ENCODE results near the gene FMN1.

FMN1 gene

DNA sequence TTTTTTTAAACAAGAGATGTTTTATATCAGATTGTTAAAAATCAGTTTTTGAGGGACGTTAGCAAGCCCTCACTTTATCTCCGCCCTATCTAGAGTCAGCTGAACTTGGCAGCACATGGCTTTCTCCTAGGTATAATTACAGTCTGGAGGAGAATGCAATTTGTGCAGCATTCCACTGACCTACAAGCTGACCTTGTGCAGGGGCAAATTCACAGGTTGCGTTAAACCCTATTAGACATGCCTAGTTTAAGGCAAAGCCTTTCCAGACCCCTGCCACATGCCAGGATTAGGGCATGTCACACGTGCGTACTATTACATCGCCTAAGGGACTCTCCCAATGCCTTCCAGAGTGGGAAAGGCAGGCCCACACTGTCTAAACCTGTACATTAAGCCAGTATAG lies 252.7 kb downstream of the FMN1 start:
- TF ChIP-seq, protein P1, sequence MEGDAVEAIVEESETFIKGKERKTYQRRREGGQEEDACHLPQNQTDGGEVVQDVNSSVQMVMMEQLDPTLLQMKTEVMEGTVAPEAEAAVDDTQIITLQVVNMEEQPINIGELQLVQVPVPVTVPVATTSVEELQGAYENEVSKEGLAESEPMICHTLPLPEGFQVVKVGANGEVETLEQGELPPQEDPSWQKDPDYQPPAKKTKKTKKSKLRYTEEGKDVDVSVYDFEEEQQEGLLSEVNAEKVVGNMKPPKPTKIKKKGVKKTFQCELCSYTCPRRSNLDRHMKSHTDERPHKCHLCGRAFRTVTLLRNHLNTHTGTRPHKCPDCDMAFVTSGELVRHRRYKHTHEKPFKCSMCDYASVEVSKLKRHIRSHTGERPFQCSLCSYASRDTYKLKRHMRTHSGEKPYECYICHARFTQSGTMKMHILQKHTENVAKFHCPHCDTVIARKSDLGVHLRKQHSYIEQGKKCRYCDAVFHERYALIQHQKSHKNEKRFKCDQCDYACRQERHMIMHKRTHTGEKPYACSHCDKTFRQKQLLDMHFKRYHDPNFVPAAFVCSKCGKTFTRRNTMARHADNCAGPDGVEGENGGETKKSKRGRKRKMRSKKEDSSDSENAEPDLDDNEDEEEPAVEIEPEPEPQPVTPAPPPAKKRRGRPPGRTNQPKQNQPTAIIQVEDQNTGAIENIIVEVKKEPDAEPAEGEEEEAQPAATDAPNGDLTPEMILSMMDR (IDR thresholded peaks at IDR 0.05), result no peak

DNA sequence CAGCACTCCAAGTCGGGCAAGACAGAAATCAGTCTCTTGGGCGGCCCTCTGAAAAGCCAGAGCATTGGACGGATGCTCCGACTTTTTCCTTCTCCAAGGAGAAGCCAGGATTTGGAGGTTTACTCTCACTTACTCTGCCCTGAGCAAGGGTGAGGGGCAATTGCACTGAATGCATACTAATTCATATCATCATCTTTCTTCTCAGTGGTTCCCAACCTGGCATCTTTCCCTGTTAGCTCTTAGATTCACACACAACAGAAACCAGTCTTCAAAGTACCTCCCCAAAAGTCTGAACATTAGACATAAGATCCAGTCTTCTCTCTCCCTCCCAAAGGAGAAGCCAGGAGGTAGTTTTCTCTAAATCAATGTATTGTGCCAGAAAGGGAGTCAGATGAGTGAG lies 257.5 kb downstream of the FMN1 start:
- TF ChIP-seq, protein P1 (IDR thresholded peaks at IDR 0.05), result no peak

DNA sequence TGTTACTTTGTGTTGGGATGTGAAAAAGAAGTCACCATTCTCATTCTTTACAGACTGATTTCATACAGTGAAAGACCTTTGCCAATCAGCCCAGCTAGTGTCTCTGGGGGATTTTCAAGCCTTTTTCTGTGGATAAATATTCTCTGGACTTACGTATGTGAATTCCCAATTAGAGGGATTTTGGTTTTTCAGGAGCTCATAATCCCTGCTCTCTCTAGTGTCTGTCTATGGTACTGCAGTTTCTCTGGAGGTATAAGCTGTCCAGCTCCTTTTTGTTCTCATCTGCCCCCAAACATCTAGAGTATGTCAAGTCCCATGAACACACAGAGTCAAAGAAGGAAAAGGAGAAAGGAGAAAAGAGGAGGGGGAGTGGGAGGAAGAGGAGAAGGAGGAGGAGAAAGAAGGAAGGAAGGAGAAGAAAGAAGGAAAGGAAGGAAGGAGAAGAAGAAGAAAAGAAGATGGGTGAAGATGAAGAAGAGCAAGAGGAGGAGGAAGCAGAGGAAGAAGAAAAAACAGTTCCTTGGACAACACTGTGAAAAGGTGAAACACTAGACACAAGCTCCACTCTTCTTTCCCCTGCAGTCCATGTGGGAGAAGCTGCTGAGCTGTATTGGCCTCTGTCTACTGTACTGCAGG lies 258.1 kb downstream of the FMN1 start:
- TF ChIP-seq, protein P1 (IDR thresholded peaks at IDR 0.05), result peak; percentile 78

DNA sequence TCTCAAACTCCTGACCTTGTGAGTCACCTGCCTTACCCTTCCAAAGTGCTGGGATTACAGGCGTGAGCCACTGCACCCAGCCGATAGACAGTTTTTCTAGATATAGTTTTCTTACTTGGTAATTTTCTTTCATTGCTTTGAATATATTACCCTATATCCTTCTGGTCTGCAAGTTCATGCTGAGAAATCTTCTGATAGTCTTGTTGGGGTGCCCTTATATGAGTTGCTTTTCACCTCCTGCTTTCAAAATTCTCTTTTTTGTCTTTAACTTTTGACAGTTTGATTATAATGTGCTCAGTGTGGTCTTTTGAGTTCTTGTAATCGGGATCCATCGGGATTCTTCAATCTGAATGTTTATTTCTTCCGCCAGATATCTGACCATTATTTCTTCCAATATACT lies 259.4 kb downstream of the FMN1 start:
- TF ChIP-seq, protein P1 (IDR thresholded peaks at IDR 0.05), result no peak

DNA sequence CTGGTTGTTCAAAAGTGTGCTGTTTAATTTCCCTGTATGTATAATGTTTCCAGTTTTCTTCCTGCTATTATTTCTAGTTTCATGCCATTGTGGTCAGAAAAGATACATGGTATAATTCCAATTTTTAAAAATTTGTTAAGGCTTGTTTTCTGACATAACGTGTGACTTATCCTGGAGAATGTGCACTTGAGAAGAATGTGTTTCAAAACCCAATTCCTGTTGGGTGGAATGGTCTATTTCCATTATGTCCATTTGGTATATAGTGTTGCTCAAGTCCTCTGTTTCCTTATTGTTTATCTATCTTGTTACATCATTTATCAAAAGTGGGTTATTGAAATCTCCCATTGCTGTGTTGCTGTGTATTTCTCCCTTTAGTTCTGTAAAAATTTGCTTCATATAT lies 261.3 kb downstream of the FMN1 start:
- TF ChIP-seq, protein P1 (IDR thresholded peaks at IDR 0.05), result no peak

DNA sequence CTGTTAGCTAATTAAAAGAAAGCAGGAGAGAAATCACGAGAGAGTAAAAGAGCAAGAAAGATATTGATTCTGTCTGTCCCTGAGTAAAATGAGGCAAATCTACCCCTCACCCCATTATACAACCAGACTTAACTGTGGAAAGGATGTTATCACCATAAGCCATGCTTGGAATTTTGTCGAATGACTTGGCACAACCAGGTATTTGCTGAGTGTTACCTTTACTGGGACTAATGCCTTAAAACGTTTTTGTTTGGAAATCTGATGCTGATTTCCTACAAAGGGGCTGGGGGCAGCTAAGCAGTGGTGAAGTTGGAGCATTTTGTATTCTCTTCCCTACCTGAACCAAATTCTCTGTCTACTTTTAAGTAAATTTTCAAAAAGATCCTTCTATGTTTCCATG lies 265.6 kb downstream of the FMN1 start:
- TF ChIP-seq, protein P1 (IDR thresholded peaks at IDR 0.05), result no peak

DNA sequence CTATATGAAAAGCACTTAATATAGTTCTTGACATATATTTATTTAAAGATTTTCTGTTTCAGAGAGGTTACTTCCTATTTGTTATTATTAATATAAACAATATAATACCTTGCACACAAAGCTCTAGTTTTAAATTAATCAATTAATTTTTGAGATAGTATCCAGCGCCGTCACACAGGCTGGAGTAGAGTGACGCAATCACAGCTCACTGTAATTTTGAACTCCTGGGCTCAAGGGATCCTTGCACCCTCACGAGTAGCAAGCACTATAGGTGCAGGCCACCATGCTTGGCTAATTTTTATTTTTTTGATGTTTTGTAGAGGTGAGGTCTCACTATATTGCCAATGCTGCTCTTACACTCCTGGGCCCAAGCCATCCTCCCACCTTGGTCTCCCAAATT lies 267.4 kb downstream of the FMN1 start:
- TF ChIP-seq, protein P1 (IDR thresholded peaks at IDR 0.05), result no peak

DNA sequence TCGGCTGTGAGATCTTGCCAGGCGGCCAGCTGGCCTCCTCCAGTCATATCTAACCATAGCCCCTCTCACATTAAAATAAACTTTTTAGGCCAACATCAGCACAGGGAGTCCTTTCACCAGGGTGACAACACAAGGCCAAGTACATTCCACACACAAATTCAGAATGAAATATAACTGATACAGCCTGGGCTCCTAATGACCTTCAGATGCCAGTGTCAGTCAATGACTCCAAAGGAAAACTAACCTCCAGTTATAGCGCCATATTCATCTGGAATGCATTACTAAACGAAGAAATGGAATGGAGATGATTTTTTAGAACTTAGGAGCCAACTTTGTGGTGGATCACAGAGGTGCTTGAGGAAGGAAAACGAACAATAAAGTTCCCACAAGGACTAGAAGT lies 271.3 kb downstream of the FMN1 start:
- TF ChIP-seq, protein P1 (IDR thresholded peaks at IDR 0.05), result no peak
